ENCODE data around the gene NLN.
"Not testable (repeated sequence)": the region's sequence is repeated elsewhere in the genome, so short reads cannot be mapped to it uniquely, and the experiment has no call there.

The NLN gene

DNA sequence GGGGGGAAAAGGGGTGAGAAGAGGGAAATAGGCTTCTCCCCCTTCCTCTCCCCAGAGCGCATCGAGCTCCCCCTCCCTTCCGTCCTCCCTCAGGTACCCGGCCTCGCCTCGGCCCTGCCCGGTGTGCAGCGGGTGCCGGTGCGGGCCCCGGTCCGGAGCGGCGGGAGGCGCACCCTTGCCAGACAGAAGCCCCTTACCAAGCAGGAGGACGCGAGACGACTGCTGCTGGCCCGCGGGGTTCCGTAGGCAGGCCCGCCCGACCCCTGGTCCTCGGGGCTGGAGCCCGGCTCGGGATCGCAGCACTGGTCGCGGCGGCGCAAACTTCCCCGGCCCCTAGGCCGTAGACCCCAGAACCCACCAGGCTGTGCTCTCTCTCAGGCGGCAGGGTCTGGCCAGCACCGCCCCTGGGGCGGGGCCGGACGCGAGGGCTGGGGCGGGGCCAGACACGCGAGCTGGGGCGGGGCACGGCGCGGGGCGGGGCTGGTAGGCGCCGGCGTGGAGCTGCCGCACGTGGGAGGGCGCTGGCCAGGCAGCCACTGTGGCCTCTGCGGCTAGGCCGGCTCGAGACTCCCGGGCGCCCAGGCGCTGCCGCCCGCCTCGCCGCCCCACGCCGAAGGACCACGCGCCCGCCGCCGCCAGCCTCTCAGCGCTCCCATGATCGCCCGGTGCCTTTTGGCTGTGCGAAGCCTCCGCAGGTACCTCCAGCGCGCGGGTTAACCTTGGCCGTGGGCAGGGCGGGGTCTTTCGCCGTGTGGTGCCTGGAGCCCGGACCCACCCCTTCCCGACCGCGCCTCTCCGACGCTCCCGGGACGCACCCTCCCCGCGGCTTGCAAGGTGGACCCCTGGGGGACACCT is at the start of gene NLN, which contains the start of gene SGTB:
Gene NLN (plus strand): TSS at position 486 of the 855 bp plus-strand sequence. CDS start 169 bp downstream, at position 655.
Gene SGTB (minus strand): TSS at position 390 of the 855 bp plus-strand sequence. CDS start 1,302 bp downstream, outside the sequence.
- peak; percentile 76 to 80 (median 77) for DNase-seq

DNA sequence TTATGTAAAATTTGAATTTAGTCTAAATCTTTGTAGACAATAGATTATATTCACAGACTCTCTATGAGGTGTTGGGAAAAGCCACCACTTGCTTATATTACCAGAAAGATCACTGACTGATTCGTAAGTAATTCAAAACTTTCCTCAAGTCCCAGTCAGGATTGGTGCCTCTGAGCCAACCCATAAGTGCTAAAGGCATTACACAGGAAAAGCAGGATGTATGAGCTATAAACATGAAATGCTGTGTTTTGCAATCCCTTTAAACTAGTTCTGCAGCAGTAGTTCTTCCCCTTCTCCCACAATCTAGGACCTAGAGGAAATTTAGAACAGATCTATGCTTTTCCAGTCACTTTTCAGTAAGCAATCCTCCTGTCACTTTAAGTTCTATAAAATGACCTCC is 49.2 kb upstream of the NLN start:
- DNase-seq = no peak

DNA sequence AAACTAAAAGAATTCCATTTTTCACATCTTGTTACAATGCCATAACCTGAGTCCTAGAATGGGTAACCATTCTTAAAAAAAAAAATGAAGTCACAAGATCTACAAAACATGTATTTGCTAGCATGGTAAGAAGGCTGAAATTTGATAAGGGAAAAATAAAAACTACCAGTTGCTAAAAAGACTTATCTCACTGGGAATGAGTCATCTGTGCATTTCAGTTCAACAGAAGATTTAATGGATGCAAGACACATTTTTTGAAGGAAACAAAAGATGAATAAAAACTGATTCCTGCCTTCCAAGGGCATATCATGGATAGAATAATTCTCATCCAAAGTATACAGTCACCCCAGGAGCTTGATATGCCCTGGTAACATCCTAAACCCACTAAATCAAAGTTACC is 47.3 kb upstream of the NLN start:
- DNase-seq = no peak

DNA sequence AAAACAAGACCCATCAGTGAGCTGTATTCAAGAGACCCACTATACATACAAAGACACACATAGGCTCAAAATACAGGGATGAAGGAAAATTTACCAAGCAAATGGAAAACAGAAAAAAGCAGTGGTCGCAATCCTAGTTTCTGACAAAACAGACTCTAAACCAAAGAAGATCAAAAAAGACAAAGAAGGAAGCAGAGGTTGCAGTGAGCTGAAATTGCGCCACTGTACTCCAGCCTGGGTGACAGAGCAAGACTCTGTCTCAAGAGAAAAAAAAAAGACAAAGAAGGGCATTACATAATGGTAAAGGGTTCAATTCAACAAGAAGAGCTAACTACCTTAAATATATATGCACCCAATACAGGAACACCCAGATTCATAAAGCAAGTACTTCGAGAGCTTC is 45.9 kb upstream of the NLN start:
- DNase-seq = not testable (repeated sequence)

DNA sequence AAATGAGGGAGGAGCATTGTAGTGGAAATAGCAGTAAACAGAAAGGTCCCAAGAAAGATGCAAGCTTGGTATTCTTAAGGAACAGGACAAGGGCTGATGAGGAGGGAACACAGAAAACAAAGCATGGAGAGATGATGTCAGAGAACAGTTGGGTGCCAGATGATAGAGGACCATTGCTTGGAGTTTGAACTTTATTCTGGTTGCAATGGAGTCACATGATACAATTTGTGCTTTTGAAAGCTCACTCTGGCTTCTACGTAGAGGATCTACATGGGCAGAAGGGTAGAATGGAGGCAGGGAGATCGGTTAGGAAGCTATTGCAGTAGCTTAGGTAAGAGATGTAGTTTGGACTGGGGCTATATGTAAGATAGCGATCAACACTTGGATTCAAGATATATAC is 39.9 kb upstream of the NLN start:
- DNase-seq = no peak

DNA sequence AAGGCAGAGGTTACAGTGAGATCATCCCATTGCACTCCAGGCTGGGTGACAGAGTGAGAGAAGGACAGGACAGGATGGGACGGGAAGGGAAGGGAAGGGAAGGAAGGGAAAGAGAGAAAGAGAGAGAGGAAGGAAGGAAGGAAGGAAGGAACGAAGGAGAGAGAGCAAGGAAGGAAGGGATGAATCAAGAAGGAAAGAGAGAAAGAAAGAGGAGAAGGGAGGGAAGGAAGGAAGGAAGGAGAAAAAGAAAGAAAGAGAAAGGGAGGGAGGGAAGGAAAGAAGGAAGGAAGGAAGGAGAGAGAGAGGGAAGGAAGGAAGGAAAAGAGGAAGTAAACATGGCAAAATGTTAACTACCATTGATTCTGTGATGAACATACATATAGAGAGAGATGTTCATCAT is 28.9 kb upstream of the NLN start:
- DNase-seq = no peak

DNA sequence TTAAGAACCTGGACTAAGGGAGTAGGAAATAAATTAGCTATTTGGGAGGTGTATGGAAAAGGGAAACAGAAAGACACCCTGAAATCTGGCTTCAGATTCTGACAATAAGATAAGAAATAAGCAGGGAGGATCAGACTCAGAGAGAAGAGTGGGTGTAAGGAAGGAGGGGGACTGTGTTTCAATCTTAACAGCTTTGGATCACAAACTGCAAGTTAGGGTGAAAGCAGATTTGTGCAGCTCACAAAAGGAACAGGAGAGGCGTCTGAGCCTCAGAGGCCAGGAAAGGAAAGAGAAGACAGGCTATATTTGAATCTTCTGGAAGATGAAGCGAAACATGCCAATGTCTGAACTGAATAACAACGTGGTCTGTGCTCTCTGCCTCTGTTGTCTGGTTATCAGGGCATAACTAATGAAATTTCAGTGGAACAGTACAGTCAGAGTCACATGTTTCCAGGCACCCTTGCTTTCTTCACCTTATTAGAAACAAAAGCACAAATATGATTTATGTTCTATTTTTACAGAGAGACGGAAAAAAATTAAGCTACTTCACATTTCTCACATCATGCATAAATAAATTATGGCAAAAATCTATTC is 26.7 kb upstream of the NLN start:
- no peak for DNase-seq

DNA sequence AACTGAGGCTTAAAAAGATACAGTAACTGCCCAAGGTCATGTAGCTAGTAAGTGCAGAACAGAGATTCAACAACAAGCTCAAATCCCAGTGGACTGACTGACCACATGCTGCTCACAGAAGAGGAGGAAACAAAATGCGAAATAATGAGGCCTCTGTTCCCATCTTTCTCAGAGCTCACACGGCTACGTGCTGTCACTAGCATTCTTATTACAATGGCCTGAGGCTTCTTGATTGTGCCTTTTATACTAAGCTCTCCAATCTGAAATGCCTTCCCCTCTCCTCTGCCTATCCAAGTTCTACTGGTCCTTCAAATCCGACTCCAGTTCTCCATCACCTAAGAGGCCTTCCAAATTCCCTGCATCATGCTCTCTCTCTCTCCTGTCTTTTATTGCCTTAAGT is 26.1 kb upstream of the NLN start:
- no peak for DNase-seq

DNA sequence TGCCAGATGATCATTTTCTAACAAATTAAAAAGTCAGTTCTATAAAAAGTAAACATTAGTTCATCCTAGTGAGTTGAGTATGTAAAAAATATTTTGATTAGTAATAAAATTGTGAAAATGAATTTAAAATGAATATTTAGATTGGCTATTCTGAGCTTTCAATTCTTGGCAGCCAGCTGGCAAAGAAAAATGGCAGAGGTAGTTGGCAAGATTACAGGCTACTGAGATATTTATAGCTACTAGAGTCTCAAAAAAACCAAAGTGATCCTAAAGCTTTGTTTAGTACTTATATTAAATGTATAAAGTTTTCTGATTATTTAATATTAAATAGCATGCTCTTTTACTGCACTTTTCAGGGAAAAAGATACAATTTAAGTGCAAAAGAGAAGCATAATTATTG is 25.1 kb upstream of the NLN start:
- DNase-seq = no peak

DNA sequence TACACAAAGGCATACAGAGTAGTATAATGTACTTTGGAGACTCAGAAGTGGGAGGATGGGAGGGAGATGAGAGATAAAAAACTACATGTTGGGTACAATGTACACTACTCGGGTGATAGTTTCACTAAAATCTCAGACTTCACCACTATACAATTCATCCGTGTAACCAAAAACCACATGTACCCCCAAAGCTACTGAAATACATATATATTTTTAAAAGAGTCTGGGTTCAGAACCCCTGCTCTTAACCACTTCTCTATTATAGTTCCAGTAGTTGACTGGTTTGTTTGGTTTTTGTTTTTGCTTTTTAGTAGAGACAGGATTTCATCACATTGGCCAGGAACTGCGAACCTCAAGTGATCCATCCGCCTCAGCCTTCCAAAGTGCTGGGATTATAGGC is 22.7 kb upstream of the NLN start:
- DNase-seq = no peak

DNA sequence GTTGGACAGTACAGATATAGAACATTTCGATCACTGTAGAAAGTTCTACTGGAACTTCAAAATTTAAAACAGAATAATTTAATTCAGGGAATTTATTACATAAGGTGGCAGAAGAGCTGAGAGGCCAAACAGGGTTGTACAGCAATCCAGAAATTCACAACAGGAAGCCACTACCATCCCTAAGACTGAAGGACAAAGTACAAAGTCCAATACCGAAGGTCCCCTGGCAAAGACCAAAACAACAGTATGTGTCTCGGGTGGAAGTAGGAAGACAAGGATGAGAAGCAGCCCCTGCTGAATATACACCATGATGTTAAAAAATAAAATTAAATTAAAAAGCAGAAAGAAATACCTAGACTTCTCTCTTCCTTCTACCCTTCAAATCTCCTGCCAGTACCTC is 20.0 kb upstream of the NLN start:
- DNase-seq = no peak

DNA sequence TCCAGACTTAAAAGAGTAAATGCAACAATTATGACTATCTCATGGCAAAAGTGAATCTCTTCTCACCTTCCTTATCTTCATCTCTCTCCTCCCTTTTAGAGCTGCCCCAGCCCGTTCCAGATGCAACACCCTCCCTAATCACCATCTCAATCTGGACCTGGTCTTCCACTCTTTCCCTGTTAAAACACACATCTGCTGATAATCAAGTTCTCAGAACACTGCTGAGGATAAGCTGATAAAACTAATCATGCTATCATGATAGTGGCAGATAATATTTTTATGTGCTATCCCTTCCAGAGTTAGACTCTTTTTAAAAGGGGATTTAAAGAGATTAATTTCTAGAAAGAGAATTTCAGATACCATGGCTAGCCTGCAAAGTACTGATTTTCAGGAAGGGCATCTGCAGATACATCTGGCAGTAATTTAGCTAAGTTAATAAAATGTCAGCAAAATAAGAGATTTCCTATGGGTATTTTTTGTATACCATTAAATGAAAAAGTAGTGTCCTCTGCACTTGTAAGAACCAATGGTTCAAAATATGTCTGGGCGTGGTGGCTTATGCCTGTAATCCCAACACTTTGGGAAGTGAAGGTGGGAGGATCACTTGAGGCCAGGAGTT is 17.3 kb upstream of the NLN start:
- no peak for DNase-seq

DNA sequence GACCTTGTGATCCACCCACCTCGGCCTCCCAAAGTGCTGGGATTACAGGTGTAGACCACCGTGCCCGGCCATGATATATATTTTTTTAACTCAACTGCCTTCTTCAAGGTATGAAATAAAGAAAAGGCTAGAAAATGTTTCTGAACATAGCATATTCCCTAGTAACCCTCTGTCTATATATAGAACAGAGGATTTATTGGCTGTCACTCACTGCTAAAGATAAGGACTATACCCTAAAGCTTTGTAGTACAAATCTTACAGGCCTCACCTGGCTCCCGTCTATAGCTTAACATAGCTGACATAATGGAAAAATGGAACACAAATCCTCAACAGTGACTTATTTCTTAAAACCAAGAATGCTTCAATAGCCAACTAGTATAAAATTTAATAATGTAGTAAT is 14.3 kb upstream of the NLN start:
- no peak for DNase-seq

DNA sequence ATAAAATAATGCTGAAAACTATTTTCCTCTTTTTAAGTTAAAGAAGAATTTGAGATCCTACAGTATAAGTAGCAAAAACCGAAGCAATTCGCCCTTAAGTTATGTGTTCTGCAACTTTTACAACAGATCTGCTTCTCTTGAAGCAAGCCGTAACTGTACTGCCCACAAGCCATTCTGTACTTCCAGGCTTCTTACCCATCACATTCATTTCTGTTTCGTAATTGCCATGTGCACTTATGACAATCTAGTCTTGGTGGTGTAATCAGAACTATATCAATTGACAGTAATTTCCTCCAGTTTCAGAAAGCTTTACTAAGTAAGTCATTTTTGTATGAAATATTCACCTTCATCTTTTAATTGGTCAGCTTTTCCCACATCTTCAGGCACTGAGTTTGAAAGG is 13.9 kb upstream of the NLN start:
- DNase-seq = no peak

DNA sequence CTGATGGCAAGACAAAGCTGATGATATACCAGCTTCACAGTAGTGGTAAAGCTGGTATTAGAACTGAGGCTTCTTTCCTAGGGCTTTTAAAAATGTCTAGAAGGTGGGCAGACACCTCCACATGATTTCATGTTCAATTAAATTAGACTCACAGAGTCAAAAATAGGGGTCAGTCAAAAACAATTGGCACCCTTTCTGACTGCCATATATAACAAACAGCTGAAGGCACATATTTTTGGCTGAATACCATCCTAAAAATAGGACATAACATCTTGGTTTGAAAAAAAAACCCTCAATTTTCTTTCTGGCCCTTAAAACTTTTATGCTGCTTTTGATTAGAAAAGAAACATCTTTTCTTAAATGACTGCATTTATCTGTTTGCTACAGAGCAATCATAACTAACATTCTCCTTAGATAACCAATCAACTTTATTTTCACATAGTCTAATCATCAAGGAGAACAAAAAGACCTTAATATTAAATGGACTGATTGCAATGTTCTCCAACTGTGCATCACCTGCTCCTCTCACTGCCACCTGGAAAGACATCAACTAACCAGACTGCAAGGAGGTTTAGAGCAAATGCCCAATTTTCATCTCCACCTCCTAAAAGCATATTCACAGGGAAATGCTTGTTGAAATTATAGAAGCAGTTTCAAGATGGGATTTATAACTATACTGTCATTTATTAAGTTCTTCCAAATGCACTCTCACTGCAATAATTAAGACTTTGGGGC is 3.3 kb upstream of the NLN start:
- no peak for DNase-seq

DNA sequence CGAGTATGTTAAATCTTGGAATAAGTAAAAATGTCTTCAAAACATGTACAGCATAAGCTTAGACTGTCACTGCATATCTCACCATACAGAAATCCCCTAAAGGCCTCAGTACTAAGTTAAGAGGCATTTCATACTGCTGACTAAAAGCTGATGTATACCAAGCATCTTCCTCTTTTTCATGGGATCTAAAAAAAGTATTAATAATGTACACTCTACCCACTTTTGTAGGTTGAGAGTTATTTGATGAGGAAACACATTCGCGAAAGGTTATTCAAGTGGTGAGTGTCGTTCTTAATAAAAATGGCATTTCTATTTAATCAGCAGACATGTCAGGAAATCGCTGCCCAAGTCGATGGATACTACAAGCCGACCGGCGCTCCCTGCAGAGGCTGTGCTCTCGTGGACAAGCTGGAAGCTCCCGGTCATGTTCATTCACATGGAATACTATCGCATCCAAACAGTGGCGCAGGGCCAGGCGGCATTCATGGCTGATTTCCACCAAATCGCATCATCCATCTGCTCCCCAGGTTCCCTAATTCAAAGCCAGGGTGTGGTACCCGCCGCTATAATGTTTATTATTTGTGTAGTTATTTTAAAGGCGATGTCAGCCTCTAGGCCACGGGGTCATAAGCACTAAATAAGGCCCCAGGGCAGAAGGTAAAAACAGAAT is 820 bp upstream of the NLN start:
- no peak for DNase-seq

DNA sequence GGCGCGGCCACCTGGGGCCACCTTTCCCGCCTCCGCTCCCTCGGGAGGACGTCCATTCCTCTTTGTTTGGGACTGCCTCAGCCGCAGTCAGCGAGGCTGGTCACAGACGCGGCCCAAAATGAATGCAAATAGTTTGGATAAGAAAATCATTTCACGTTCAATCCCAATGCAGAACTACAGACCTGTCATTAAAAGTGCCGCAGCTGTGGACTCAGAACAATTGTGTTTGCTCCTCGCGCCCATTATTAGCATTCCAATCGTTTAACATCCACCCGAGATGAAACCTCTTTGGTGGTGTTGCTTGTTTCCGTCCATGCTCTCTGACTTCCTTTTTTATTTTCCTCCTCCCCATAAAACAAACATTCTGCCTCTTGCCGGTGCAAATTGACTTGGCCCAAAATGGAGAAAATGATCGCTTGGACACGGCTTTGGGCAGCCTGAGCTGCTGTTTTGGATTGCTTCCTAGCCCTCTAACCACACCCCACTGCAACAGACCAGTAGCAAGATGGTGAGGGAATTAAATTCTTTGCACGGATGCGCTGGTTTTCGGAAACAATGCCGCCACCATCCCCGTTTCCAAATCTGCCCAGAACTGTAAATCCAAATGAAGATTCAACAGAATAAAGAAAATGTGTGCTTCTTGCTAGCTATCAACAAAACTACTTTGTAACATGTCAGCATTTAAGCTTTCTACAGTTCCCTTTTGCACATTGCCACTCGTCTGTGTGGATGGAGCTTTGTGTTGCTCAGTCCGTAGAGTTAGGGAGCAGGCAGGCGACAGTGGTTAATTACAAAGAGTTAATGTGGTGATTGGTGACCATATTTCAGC is 784 bp downstream of the NLN start:
- no peak for DNase-seq

DNA sequence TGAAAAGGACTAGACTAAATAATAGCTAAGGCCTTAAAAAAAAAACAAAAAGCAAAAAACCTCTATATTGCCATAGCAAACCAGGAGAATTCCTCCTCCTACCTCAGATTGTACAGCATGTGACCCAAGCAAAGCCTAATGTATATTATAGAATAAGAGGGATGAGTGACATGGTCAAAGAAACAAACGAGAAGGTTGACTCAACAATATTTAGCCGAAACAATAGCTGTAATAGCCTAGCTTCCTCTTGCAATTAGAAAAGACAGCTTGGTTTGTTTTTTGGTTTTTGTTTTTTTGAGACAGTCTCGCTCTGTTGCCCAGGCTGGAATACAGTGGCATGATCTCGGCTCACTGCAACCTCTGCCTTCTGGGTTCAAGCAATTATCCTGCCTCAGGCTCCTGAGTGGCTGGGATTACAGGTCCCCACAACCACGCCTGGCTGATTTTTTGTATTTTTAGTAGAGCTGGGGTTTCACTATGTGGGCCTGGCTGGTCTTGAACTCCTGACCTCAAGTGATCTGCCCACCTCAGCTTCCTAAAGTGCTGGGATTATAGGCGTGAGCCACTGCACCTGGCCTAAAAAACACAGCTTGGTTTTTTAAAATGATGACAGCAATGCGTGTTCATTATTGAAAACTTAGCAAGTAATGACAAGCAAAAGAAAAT is 5.6 kb downstream of the NLN start:
- DNase-seq = no peak

DNA sequence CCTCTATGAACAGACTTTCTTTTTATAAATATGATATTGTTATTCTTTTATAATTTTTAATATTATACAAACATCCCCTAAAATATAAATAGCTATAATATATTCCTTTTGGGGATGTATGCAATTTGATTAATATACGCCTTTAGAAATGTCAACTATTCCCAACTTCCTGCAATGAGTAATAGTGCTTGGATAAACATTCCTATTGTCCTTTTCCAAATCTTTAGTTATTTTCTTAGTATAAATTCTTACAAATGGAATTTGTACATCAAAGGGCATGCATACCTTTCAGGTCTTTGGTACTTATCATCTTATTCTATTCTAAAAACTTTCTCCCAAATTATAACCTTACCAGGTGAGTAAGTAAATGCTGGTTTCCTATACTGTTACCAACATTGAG is 6.2 kb downstream of the NLN start:
- no peak for DNase-seq

DNA sequence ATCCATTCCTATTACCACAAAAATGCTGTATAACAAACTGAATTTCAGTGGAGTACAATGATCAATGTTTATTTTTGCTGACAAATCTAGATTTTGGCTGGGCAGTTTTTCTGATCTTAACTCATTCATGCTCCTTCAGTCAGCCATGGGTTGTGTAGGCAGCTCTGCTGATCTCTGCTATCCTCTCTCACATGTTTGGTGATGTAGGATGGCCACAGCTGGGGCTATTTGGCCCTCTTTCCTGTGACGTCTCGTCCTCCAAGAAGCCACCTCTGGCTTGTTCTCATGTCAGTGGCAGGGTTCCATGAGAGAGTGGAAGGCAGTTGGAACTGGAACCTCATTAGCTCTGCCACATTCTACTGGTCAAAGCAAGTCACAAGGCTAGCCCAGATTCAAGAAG is 8.9 kb downstream of the NLN start:
- DNase-seq = no peak

DNA sequence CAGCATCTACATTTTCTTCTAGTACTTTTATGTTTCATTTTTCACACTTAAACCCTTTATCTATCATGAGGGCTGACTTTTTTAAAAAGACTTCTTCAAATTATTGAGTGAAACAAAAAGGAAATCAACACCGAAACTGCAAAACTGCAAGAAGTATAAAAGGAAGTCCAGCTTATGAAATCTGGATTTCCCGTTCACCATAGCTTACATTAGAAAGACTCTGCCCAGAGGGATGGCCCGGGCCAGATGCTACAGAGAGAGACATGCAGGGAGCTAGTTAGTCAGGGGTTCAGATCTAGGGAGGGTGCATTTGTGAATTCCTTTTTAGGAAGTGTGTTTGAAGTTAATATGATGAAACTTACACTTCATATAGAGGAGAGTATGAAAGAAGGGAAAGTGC is 10.0 kb downstream of the NLN start:
- DNase-seq = not testable (repeated sequence)

All from activated CD4-positive, CD25-positive, alpha-beta regulatory T cell (primary cell).